ENCODE measurements around the gene LRRC23. TPM values are rescaled to one million over a fixed set of nuclear protein-coding genes. Genes with fewer than 3 reads are reported as not detected.

Gene LRRC23
- total RNA-seq, 3 donors from 2014 or later = 7.4 to 15.4 (median 10.8) TPM

DNA sequence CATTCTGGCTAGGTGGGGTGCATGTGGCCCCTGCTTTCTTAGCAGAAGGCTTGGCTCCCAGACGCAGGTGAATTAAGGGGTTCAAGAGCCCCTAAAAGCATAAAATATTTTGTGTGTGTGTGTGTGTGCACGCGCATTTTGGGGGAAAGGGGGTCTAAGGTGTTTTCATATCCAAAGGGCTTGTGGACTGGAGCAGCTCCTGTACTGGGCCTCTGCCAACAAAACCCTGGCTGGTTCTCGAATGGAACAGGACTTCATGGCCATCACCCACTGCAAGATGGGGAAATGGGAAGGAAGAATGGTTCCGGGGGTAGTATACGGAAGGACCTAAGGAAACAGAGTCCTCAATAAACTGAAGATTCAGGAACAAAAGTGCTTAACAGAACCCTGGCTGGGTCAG, 19.2 kb downstream of the LRRC23 start:
- no peak for DNase-seq (ENCODE audit: low spot score in 2 of 2)
- H3K27me3 ChIP-seq = no peaks in the 10 kb centered on the region
- H3K27ac ChIP-seq = peak overlapping the region; percentile 99
- peaks cover 11 to 20% of the 10 kb centered on the region in 2 donors for H3K4me1 ChIP-seq
- TF ChIP-seq POLR2A (IDR thresholded peaks at IDR 0.05) (no peak), POLR2AphosphoS5 (IDR thresholded peaks at IDR 0.05) (no peak)
- TF ChIP-seq, protein P1, sequence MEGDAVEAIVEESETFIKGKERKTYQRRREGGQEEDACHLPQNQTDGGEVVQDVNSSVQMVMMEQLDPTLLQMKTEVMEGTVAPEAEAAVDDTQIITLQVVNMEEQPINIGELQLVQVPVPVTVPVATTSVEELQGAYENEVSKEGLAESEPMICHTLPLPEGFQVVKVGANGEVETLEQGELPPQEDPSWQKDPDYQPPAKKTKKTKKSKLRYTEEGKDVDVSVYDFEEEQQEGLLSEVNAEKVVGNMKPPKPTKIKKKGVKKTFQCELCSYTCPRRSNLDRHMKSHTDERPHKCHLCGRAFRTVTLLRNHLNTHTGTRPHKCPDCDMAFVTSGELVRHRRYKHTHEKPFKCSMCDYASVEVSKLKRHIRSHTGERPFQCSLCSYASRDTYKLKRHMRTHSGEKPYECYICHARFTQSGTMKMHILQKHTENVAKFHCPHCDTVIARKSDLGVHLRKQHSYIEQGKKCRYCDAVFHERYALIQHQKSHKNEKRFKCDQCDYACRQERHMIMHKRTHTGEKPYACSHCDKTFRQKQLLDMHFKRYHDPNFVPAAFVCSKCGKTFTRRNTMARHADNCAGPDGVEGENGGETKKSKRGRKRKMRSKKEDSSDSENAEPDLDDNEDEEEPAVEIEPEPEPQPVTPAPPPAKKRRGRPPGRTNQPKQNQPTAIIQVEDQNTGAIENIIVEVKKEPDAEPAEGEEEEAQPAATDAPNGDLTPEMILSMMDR (IDR thresholded peaks at IDR 0.05) = no peak
- no peaks in the 10 kb centered on the region for H3K9me3 ChIP-seq
- intact Hi-C loops (cut with DNase I; ENCODE audit: low total_unique reads) = no loop called here
- no peaks in the 10 kb centered on the region for H3K36me3 ChIP-seq
- H3K4me3 ChIP-seq = no peak overlapping the region

DNA sequence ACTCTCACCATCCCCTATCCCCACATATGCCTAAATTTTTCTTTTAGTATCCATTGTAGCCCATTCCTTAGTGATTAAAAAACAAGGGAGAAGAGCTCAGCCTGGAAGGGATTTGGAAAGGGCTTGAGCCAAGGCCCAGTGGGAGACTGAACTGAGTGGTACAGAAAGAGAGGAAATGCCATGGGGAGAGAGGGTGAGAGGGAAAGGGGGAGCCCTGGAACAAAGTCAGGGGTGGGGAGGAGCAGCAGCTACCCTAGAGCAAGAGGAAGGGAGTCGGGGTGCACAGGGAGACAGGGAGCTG, 20.6 kb downstream of the LRRC23 start:
- intact Hi-C loops (cut with DNase I; ENCODE audit: low total_unique reads) = no loop called here
- peak overlapping the region in 2 of 3 donors; percentile 94 to 96 for H3K4me3 ChIP-seq
- H3K4me1 ChIP-seq = peaks cover 11 to 24% of the 10 kb centered on the region in 2 donors
- no peaks in the 10 kb centered on the region for H3K9me3 ChIP-seq
- no peak for DNase-seq (ENCODE audit: low spot score in 2 of 2)
- H3K27me3 ChIP-seq = no peaks in the 10 kb centered on the region
- no peaks in the 10 kb centered on the region for H3K36me3 ChIP-seq
- TF ChIP-seq POLR2A (IDR thresholded peaks at IDR 0.05) = no peak
- TF ChIP-seq POLR2AphosphoS5 (IDR thresholded peaks at IDR 0.05) = no peak
- TF ChIP-seq, protein P1 (IDR thresholded peaks at IDR 0.05) = no peak
- H3K27ac ChIP-seq = peak overlapping the region; percentile 99

DNA sequence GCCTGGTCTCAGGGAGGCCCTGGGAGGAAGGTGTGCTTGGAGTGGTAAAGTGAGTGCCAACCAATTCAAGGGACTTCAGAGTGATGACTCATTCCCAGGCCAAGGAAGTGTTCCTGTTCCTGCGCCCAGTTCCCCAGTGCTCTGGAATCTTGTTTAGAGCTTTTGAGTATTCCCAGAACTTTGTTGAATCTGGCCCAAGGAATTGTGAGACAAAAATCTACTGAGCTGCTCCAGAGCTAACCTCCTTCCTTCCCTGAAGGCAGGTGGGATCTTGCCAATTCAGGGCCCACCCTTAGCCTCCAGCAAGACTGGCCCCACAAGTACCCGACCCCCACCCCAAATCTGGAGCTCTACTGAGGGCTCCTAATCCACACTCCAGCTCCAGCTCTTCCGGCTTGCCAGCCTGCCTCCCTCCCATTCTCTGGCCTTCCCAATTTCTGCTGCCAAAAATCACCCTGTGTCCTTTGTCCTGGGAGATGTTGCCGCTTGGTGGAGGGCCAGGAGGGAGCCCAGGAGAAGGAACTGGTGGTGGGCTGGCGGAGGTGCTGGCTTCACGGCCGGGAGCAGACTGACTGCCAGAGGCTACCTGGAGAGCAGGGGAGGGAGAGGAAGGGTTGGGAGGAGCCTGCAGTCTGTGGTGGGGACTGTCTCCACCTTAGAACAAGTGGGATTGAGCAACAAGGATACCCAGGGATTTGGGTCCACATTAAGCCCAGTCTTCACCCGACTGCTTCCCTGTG, 21.1 kb downstream of the LRRC23 start:
- H3K4me3 ChIP-seq = peak overlapping the region; percentile 94 to 96 (median 95)
- H3K36me3 ChIP-seq = no peaks in the 10 kb centered on the region
- TF ChIP-seq POLR2A (IDR thresholded peaks at IDR 0.05) (peak; percentile 40), POLR2AphosphoS5 (IDR thresholded peaks at IDR 0.05) (peak; percentile 40 to 70 (median 51))
- TF ChIP-seq, protein P1 (IDR thresholded peaks at IDR 0.05) = peak in 2 of 3 donors; percentile 23
- H3K27me3 ChIP-seq = no peaks in the 10 kb centered on the region
- peak in 1 of 2 donors; percentile 94 for DNase-seq (ENCODE audit: low spot score in 2 of 2)
- H3K27ac ChIP-seq = peak overlapping the region; percentile 99
- H3K4me1 ChIP-seq = peaks cover 11 to 27% of the 10 kb centered on the region in 2 donors
- H3K9me3 ChIP-seq = no peaks in the 10 kb centered on the region
- intact Hi-C loops (cut with DNase I; ENCODE audit: low total_unique reads) = no loop called here

DNA sequence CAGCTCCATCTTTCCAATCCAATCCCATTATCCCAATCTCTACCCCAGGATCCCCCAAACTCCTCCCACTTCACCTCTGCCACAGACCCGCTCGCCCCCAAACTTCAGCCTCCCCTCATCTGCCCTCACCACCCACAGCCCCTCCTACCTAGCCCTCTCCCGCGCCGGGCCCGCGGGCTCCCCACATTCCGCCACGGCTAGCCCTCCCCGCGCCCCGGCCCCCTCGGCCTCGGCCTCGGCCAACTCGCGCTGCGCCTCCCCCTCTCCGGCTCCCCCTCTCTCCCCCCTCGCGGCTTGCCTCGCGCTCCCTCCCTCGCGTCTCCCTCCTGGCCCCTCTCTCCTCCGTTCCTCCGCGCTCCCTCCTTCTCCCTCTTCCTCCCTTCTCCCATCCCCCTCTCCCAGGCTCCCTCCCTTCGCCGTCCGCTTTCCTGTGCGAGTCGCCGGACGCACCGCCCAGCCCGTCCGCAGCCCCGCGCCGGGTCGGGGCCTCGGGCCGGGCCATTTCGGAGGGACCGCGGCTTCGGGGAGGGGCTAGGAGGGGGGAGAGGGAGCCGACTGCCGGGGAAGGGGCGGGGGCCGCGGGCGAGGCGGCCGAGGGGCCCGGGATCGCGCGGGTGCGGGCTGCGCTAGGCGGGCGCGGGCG, 22.9 kb downstream of the LRRC23 start, which contains the start of gene ATN1:
ATN1 (plus strand) TSS at position 581 of the 643 bp plus-strand sequence. CDS start 6,043 bp downstream, outside the sequence.
- TF ChIP-seq POLR2A (IDR thresholded peaks at IDR 0.05) (peak; percentile 30), POLR2AphosphoS5 (IDR thresholded peaks at IDR 0.05) (peak; percentile 68 to 86 (median 74))
- TF ChIP-seq, protein P1 (IDR thresholded peaks at IDR 0.05) = peak in 1 of 3 donors; percentile 13
- peak; percentile 77 to 80 for DNase-seq (ENCODE audit: low spot score in 2 of 2)
- Histone ChIP-seq H3K4me1 (peaks cover 11 to 36% of the 10 kb centered on the region in 2 donors), H3K4me3 (peak within 1 kb of the TSS; percentile 94 to 96 (median 95)), H3K27me3 (no peaks in the 10 kb centered on the region), H3K9me3 (no peaks in the 10 kb centered on the region), H3K27ac (peak within 1 kb of the TSS; percentile 99), H3K36me3 (no peaks in the 10 kb centered on the region)
- intact Hi-C loops (cut with DNase I; ENCODE audit: low total_unique reads) = no loop called here

All from breast epithelium (tissue), 4 donors.